Colon (tissue), 2 donors: ENCODE data around the gene TP53I11.

Experiments used
- FAIRE-seq: peaks from 2 replicates; lab custom pipeline; 2012; peaks lifted over from hg19 to GRCh38; lab: Jason Lieb, UNC
- donor health status: control.
- donor health status: control.

The TP53I11 gene

GRCh38 chr11:44978274-44978960 is 27.7 kb upstream of the TP53I11 start:
- FAIRE-seq: no peak

- FAIRE-seq: no peak
Measured at GRCh38 chr11:44977493-44977984, 26.9 kb upstream of the TP53I11 start.

GRCh38 chr11:44976576-44976975 is 25.9 kb upstream of the TP53I11 start:
- no peak for FAIRE-seq

- FAIRE-seq: no peak
Measured at GRCh38 chr11:44974402-44975000, 23.8 kb upstream of the TP53I11 start.

- no peak for FAIRE-seq
Measured at GRCh38 chr11:44973632-44974401, 23.1 kb upstream of the TP53I11 start.

GRCh38 chr11:44972746-44973435 is 22.2 kb upstream of the TP53I11 start:
- FAIRE-seq: no peak

- no peak for FAIRE-seq
Measured at GRCh38 chr11:44971185-44971584, 20.5 kb upstream of the TP53I11 start.

- no peak for FAIRE-seq
Measured at GRCh38 chr11:44970293-44970692, 19.6 kb upstream of the TP53I11 start.

GRCh38 chr11:44969651-44970252 is 19.1 kb upstream of the TP53I11 start:
- no peak for FAIRE-seq

- FAIRE-seq: no peak
Measured at GRCh38 chr11:44968510-44968909, 17.8 kb upstream of the TP53I11 start.

- no peak for FAIRE-seq
Measured at GRCh38 chr11:44967930-44968496, 17.3 kb upstream of the TP53I11 start.

- no peak for FAIRE-seq
Measured at GRCh38 chr11:44966694-44967093, 16.0 kb upstream of the TP53I11 start.

GRCh38 chr11:44964526-44965209 is 14.0 kb upstream of the TP53I11 start:
- FAIRE-seq: no peak

- FAIRE-seq: no peak
Measured at GRCh38 chr11:44963948-44964347, 13.3 kb upstream of the TP53I11 start.

- no peak for FAIRE-seq
Measured at GRCh38 chr11:44963136-44963535, 12.5 kb upstream of the TP53I11 start.

GRCh38 chr11:44962464-44962863 is 11.8 kb upstream of the TP53I11 start:
- no peak for FAIRE-seq

GRCh38 chr11:44960200-44960845 is 9.6 kb upstream of the TP53I11 start:
- no peak for FAIRE-seq

- no peak for FAIRE-seq
Measured at GRCh38 chr11:44959064-44959463, 8.4 kb upstream of the TP53I11 start.

GRCh38 chr11:44957776-44958564 is 7.3 kb upstream of the TP53I11 start:
- FAIRE-seq: no peak

- no peak for FAIRE-seq
Measured at GRCh38 chr11:44957040-44957515, 6.4 kb upstream of the TP53I11 start.
